GM19193 (cell line): ENCODE data around the gene CCR8.
A peak's percentile ranks its signal among the peaks of the same experiment; 100 is the strongest.

Experiments used
- POLR2A ChIP-seq: IDR thresholded peaks from 4 replicates; pipeline ENCODE4 v1.6.1; 2011; ENCODE audit not compliant: insufficient read depth, insufficient read length; ENCODE audit errors: extremely low read depth

CCR8 gene

GRCh38 chr3:39294446-39295183 is 34.9 kb upstream of the CCR8 start:
- TF ChIP-seq POLR2A, result no peak

DNA sequence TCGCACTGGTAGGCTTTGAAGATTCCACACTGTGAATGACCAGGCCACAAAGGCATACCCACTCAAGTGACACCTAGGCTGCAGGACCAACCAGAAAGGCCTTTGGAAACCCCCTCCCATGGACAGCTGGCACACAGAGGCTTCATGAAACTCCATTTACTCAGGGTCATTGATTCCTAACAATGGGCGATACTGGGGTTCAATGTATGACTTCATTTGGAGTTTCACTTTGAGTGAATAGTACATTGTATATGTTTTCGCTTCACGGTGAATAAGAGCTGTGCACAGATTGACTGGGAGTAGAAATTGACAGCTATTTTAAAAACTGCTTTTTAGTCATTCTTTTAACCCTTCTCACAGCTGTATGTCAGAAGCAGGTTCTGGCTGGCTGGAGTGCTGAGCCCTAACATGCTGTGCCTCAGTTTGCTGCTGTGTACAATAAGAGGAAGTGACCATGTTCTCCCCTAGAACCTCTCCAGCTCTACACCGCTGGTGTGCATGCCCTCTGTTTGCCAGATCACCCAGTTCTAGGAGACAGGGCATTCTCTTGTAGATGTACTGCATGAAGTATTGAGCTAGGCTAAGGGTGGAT is 34.2 kb upstream of the CCR8 start:
- TF ChIP-seq POLR2A, result peak; percentile 30

- TF ChIP-seq POLR2A, result no peak
These were observed 33.1 kb upstream of the CCR8 start for GRCh38 chr3:39296197-39297077.

GRCh38 chr3:39299279-39299678 is 30.2 kb upstream of the CCR8 start:
- no peak for TF ChIP-seq POLR2A

DNA sequence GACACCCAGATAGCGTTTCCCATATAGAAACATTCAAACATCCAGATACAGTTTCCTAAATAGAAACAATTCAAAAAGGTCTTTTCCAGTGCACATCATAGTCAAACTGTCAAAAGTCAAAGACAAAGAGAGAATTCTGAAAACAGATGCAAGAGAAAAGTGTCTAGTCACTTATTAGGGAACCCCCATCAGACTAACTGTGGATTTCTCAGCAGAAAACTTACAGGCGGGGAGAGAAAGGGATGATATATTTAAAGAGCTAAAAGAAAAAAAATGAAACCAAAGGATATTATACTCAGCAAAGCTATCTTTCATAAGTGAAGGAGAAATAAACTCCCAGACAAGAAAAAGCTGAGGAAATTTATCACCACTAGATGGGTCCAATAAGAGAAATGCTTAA is 27.3 kb upstream of the CCR8 start:
- TF ChIP-seq POLR2A, result no peak

DNA sequence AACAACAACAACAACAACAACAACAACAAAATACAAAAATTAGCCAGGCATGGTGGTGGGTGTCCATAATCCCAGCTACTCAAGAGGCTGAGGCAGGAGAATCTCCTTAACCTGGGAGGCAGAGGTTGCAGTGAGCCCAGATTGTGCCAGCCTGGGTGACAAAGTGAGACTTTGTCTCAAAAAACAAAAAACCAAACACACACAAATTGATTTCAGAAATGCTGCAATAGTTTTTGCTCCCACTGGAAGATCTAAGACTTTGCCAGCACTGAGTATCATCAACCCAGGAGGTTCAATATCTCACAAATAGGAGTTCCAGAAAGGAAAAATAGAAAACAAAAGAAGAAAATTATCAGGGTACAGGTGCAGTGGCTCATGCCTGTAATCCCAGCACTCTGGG is 16.2 kb upstream of the CCR8 start:
- TF ChIP-seq POLR2A, result no peak

DNA sequence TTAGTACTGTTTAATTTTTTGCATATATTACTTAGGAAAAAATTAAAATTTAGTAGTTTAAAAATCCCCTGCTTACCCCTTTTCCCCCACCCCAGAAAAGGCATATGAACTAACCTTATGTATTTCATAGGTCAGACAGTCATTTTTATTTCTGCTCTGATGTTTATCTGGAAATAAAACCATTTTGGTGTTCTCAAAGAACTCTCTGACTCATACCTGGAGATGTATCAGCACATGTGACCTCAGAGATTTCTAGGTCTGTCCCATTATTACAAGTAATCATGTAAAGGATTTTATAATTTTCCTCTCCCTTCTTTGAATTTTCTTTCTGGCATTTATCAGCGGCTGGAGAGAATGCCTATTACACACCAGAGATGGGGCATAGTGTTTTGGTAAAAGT is 14.1 kb upstream of the CCR8 start:
- no peak for TF ChIP-seq POLR2A

DNA sequence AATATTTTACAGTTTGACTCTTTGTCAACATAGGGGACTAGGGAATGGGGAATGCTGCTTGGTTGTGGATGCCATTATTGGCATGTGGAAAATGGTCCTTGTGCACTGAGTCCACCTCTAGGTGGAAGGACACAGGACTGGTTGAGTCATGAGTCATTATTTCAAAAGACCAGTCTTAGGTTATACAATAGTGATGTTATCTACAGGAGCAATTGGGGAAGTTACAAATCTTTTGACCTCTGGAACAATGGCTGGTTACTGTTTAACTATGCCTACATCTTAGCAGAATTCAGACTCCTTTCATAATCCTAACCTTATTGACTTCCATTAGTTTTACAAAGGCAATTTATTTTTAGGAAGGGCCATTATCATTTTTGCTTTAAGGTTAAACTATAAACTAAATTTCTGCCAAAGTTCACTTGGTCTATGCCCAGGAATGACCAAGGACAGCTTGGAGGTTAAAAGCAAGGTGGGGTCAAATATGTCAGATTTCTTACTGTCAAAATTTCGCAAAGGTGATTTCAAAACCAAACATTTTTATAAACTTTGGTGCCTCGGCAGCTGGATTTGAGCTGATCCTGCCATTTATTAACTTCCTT is 11.8 kb upstream of the CCR8 start:
- no peak for TF ChIP-seq POLR2A

DNA sequence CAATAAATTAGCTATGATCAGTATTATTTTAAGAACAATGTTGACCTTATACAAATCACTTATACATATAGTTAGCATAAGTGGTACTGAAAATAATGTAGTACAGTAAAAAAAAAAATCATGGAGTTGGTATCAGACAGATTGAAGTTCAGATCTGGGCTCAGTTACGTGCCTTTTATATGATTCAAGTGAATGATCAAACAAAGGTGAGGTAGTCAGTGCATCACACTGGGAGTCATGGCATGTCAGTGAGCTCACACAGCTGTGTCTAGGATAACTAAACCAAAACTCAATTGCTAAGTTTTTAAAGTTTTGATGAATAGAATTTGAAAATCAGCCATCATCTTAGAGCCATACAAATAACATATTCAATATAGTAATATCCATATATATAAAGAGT is 11.2 kb upstream of the CCR8 start:
- TF ChIP-seq POLR2A, result no peak

DNA sequence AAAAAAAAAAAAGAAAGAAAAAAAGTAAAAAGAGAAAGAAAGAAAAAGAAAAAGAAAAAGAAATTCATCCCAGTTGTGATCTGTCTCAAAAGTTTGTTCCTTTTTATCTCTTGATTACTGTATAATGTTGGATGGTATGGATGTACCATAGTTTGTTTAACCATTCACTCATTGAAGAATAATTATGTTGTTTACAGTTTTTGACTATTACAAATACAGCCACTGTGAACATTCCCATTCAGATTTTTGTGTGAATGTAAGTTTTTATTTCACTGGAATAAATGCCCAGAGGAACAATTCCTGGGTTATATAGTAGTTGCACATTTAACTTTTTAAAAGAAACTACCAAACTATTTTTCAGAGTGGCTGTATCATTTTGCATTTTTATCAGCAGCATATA is 10.3 kb upstream of the CCR8 start:
- no peak for TF ChIP-seq POLR2A

- TF ChIP-seq POLR2A, result no peak
These were observed 6.6 kb upstream of the CCR8 start for GRCh38 chr3:39322936-39323335.

- no peak for TF ChIP-seq POLR2A
These were observed 6.0 kb upstream of the CCR8 start for GRCh38 chr3:39323494-39323893.

DNA sequence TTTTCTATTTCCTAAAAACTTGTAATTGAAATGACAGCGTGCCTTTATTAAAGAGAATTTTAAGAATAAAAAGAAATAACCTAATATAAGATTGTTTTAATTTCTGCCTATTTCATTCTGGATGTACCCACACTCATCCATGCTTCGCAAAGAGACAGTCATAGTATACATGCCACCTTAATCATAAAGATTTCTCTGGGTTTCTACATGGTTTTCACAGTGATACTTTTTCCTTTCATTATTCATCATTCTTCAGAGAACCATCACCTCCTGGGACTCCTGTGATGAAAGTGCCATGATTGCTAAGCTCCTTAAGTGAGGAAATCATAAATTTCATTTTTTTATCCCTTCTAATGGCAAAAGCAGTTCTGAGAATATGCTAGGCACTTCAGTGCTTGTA is 4.3 kb upstream of the CCR8 start:
- TF ChIP-seq POLR2A, result no peak

- TF ChIP-seq POLR2A, result no peak
These were observed 2.3 kb upstream of the CCR8 start for GRCh38 chr3:39327053-39327745.
